Measurements from ENCODE around the gene NPR3. TPM values are rescaled to one million over a fixed set of nuclear protein-coding genes. Genes with fewer than 3 reads are reported as not detected.

The NPR3 gene
- total and polyA plus RNA-seq, 2 of the 8 experiments (the other 6 are each of a cell fraction or from before 2014, with no cell fraction given), result not detected

DNA sequence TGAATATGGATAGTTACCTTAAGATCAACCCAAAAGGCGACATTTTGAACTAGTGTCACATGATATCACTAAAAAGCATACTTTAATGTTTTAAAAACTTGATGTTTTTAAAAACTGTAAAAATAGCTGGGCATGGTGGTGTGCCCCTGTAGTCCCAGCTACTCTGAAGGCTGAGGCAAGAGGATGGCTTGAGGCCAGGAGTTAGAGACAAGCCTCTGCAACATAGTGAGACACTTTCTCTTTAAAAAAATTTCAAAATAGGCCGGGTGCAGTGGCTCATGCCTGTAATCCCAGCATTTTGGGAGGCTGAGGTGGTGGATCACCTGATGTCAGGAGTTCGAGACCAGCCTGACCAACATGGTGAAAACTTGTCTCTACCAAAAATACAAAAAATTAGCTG, 129.5 kb downstream of the NPR3 start:
- Histone ChIP-seq H4K8ac (ENCODE audit: extremely low read depth, insufficient read depth, low read length) (no peak overlapping the region), H3K23me2 (ENCODE audit: low read depth, low read length) (no peaks in the 10 kb centered on the region; the same call in 1 of the 2 replicates), H2AFZ (ENCODE audit: low read length) (no peak overlapping the region), H3K79me1 (ENCODE audit: low read depth, low read length) (no peaks in the 10 kb centered on the region), H4K5ac (ENCODE audit: insufficient read length, low read depth, low read length) (no peak overlapping the region), H3K18ac (ENCODE audit: extremely low read depth, low read length) (no peak overlapping the region), H2BK12ac (ENCODE audit: low read depth, low read length) (no peak overlapping the region), H2AK5ac (ENCODE audit: low read depth, low read length) (no peak overlapping the region), H3K23ac (ENCODE audit: insufficient read length) (no peak overlapping the region), H3K56ac (replicated peaks; ENCODE audit: insufficient read length, low read depth, low read length) (no peak overlapping the region), H2BK20ac (ENCODE audit: low read length) (no peak overlapping the region), H3K79me2 (ENCODE audit: control insufficient read depth in 1 of 2, insufficient read depth in 2 of 2, low read length in 2 of 2) (no peaks in the 10 kb centered on the region), H3K36me3 (ENCODE audit: control insufficient read depth in 2 of 4, insufficient read depth in 4 of 4, low read length in 3 of 4) (no peaks in the 10 kb centered on the region), H3K14ac (ENCODE audit: insufficient read length) (no peak overlapping the region), H2BK15ac (ENCODE audit: low read length) (no peak overlapping the region), H3K4me1 (replicated peaks in 1 of 4; ENCODE audit: control insufficient read depth in 3 of 4, insufficient read depth in 4 of 4, low read length in 3 of 4) (no peaks in the 10 kb centered on the region), H4K91ac (replicated peaks; ENCODE audit: insufficient read length, low read length) (no peak overlapping the region), H2BK5ac (ENCODE audit: low read depth, low read length) (no peak overlapping the region), H3K9ac (replicated peaks in 1 of 4; ENCODE audit: extremely low read depth in 1 of 4, low read depth in 3 of 4, low read length in 3 of 4) (no peak overlapping the region), H2BK120ac (replicated peaks; ENCODE audit: low read depth, low read length) (no peak overlapping the region), H3K4ac (replicated peaks; ENCODE audit: insufficient read length, low read depth, low read length) (no peak overlapping the region), H3K4me2 (ENCODE audit: insufficient read depth in 1 of 2, low read depth in 2 of 2, low read length in 2 of 2) (no peak overlapping the region), H3K4me3 (ENCODE audit: extremely low read depth in 1 of 4, insufficient read depth in 2 of 4, low read depth in 3 of 4, low read length in 4 of 4) (no peak overlapping the region), H3K9me3 (ENCODE audit: insufficient read depth in 2 of 2, low read depth in 1 of 2, low read length in 1 of 2) (no peaks in the 10 kb centered on the region), H3K27ac (ENCODE audit: low read depth, low read length) (no peak overlapping the region), H3K27me3 (replicated peaks in 1 of 4; ENCODE audit: control insufficient read depth in 3 of 4, extremely low read depth in 1 of 4, insufficient read depth in 3 of 4, low read length in 3 of 4) (no peaks in the 10 kb centered on the region), H4K20me1 (replicated peaks in 1 of 2; ENCODE audit: control insufficient read depth in 1 of 2, insufficient read depth in 2 of 2, low read length in 2 of 2) (no peaks in the 10 kb centered on the region)
- ChIA-PET CTCF (ENCODE audit: partially characterized antibody) (interaction anchor here (1.0 kb wide), 1 partner anchor 12 kb away, joined by 3 read pairs; no protein-coding TSS in a partner anchor), POLR2A (ENCODE audit: partially characterized antibody) (no interaction called here)
- TF ChIP-seq BACH1 (IDR thresholded peaks at IDR 0.05; ENCODE audit: low read length), result no peak
- no peak for TF ChIP-seq SP1 (IDR thresholded peaks at IDR 0.05; ENCODE audit: low read depth, low read length)
- no peak for TF ChIP-seq SP2 (IDR thresholded peaks at IDR 0.05; ENCODE audit: low read length)
- TF ChIP-seq SUZ12 (IDR thresholded peaks at IDR 0.05; ENCODE audit: low read length), result no peak
- TF ChIP-seq TEAD4 (IDR thresholded peaks at IDR 0.05; ENCODE audit: low read depth, low read length), result no peak
- TF ChIP-seq TCF12 (IDR thresholded peaks at IDR 0.05; ENCODE audit: low read depth, low read length), result no peak
- TF ChIP-seq SAP30 (IDR thresholded peaks at IDR 0.05; ENCODE audit: insufficient read depth, insufficient replicate concordance, low read length), result no peak
- TF ChIP-seq, protein P1, sequence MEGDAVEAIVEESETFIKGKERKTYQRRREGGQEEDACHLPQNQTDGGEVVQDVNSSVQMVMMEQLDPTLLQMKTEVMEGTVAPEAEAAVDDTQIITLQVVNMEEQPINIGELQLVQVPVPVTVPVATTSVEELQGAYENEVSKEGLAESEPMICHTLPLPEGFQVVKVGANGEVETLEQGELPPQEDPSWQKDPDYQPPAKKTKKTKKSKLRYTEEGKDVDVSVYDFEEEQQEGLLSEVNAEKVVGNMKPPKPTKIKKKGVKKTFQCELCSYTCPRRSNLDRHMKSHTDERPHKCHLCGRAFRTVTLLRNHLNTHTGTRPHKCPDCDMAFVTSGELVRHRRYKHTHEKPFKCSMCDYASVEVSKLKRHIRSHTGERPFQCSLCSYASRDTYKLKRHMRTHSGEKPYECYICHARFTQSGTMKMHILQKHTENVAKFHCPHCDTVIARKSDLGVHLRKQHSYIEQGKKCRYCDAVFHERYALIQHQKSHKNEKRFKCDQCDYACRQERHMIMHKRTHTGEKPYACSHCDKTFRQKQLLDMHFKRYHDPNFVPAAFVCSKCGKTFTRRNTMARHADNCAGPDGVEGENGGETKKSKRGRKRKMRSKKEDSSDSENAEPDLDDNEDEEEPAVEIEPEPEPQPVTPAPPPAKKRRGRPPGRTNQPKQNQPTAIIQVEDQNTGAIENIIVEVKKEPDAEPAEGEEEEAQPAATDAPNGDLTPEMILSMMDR (IDR thresholded peaks at IDR 0.05; ENCODE audit: control extremely low read depth in 1 of 3, insufficient read depth in 1 of 3, low read depth in 1 of 3, low read length in 3 of 3), result no peak
- TF ChIP-seq SIX5 (IDR thresholded peaks at IDR 0.05; ENCODE audit: low read depth, low read length), result no peak
- TF ChIP-seq KDM4A (IDR thresholded peaks at IDR 0.05; ENCODE audit: low read depth, low read length, severe bottlenecking), result no peak
- TF ChIP-seq SIRT6 (IDR thresholded peaks at IDR 0.05; ENCODE audit: low read length), result no peak
- TF ChIP-seq CHD1 (IDR thresholded peaks at IDR 0.05; ENCODE audit: low read depth, low read length), result no peak
- no peak for DNase-seq (ENCODE audit: low read depth in 1 of 2, low spot score in 2 of 2)
- no peak for FAIRE-seq
- 91% methylated on average over 3 of the region's 3 CpGs; no CpG with 5 or more reads in 1 of the 2 experiments for WGBS, 2 experiments (ENCODE audit: extremely low coverage in 1 of 2, insufficient coverage in 1 of 2, insufficient read length in 1 of 2, insufficient replicate concordance in 2 of 2, low coverage in 1 of 2, low lambda C conversion rate in 2 of 2, missing lambda C conversion rate in 1 of 2)

Data from H1 (cell line).